ENCODE results near the gene EEFSEC.

DNA sequence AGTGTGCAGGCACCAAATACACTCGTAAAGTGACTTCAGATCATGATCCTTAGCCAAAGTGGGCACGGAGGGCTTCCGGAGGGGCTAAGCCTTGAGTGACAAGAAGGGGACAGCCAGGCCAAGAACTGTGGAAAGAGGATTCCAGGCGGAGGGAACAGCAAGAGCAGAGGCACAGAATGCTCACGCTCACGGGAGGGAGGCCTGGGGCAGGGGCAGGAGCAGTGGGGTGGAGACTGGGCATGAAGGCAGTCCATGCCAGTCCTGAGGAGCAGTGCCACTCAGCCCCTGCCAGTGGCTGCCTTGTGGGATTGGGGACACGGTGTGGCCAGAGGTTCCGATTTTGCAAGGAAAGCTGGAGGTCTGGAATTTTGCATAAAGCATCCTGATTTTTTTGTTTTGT is 277.4 kb downstream of the EEFSEC start:
- TF ChIP-seq TAF1 (IDR thresholded peaks at IDR 0.05; ENCODE audit: borderline replicate concordance, low read depth, low read length) (no peak), POLR2A (IDR thresholded peaks at IDR 0.05; ENCODE audit: low read depth, low read length) (no peak), POLR2AphosphoS5 (IDR thresholded peaks at IDR 0.05; ENCODE audit: low read depth, low read length) (no peak)

Measured in GM12892 (cell line).